LNCaP clone FGC (cell line): Measurements from ENCODE around the gene CR1.

ENCODE experiments used
- DNase-seq: peaks from one replicate; pipeline ENCODE4 v3.0.0-alpha.2; 2011; ENCODE audit warnings: low read depth
- H3K4me3 ChIP-seq: 2 replicates; pipeline ENCODE4 v1.5.1; 2011; ENCODE audit warnings: mild to moderate bottlenecking, low read depth, low read length, control low read depth
- TF ChIP-seq, protein P1 (sequence below): IDR thresholded peaks from 2 replicates; pipeline ENCODE4 v1.5.1; 2012; ENCODE audit warnings: mild to moderate bottlenecking; ENCODE audit not compliant: control insufficient read depth, insufficient read depth; ENCODE audit errors: extremely low read depth

Gene CR1

DNA sequence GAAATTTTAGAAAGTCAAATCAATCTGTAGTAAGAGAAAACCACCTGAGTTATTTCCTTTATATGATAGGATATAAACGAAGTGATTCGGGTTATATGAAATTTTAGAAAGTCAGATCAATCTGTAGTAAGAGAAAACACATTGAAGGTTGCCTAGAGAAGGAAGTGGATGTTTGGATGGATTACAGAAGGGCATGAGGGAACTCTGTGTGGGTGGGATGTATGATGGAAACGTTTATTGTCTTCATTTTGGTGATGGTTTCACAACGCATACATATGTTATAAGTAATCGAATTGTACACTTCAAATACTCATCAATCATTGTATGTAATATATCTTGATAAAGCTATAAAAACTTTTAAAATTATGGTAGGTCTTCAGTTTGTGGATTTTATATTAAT, 5.1 kb downstream of the CR1 start:
- no peak overlapping the region for H3K4me3 ChIP-seq
- no peak for DNase-seq
- TF ChIP-seq, protein P1, sequence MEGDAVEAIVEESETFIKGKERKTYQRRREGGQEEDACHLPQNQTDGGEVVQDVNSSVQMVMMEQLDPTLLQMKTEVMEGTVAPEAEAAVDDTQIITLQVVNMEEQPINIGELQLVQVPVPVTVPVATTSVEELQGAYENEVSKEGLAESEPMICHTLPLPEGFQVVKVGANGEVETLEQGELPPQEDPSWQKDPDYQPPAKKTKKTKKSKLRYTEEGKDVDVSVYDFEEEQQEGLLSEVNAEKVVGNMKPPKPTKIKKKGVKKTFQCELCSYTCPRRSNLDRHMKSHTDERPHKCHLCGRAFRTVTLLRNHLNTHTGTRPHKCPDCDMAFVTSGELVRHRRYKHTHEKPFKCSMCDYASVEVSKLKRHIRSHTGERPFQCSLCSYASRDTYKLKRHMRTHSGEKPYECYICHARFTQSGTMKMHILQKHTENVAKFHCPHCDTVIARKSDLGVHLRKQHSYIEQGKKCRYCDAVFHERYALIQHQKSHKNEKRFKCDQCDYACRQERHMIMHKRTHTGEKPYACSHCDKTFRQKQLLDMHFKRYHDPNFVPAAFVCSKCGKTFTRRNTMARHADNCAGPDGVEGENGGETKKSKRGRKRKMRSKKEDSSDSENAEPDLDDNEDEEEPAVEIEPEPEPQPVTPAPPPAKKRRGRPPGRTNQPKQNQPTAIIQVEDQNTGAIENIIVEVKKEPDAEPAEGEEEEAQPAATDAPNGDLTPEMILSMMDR = no peak

GRCh38 chr1:207502726-207503125, 6.8 kb downstream of the CR1 start:
- no peak overlapping the region for H3K4me3 ChIP-seq
- no peak for DNase-seq
- TF ChIP-seq, protein P1 = no peak

GRCh38 chr1:207503950-207504349, 8.0 kb downstream of the CR1 start:
- TF ChIP-seq, protein P1 = no peak
- DNase-seq = no peak
- no peak overlapping the region for H3K4me3 ChIP-seq

DNA sequence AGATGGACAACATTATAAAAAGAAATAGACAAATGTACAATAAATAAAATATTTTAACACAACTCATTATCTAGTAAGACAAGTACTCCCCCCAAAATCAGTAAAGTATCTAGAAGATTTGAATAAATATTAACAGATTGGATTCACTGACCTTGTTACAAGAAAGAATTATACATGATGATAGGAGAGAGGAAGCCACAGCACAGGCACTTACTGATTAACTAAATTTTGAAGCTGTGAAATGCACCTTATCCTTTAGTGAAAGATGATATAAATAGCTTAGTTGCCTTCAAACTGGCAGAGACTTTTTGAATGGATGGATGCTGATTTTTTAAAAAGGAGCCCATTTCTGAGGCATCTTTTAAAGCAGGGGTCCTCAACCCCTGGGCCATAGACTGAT, 8.5 kb downstream of the CR1 start:
- DNase-seq = no peak
- no peak overlapping the region for H3K4me3 ChIP-seq
- TF ChIP-seq, protein P1 = no peak

GRCh38 chr1:207510444-207510843, 14.5 kb downstream of the CR1 start:
- no peak overlapping the region for H3K4me3 ChIP-seq
- DNase-seq = no peak
- TF ChIP-seq, protein P1 = no peak

DNA sequence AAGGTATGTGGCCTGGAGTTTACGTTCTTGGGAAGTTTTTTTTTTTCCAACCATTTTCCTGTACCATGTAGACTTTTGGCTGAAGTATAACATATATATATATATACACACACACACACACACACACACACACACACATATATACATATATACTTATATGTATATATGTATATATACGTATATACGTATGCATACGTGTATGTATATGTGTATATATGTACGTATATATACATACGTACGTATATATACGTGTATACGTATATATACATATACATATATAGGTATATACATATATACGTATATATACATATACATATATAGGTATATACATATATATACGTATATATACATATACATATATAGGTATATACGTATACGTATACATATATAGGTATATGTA, 18.9 kb downstream of the CR1 start:
- TF ChIP-seq, protein P1 = no peak
- no peak for DNase-seq

GRCh38 chr1:207516729-207517128, 20.8 kb downstream of the CR1 start:
- TF ChIP-seq, protein P1 = no peak
- no peak overlapping the region for H3K4me3 ChIP-seq
- DNase-seq = no peak

More for the DNA sequence above, 18.9 kb downstream of the CR1 start:
- H3K4me3 ChIP-seq = no peak overlapping the region
